Hepatocyte (in vitro differentiated cells): Measurements from ENCODE around the gene TOX4. TPM values are rescaled to one million over a fixed set of nuclear protein-coding genes. Genes with fewer than 3 reads are reported as not detected.
A peak's percentile ranks its signal among the peaks of the same experiment; 100 is the strongest.

Experiments used
- DNase-seq: peaks from one replicate; pipeline ENCODE4 v3.0.0-alpha.2; 2016; ENCODE audit warnings: low spot score
- H2AFZ ChIP-seq: fragments of 200-600 bp; sonication (generic); 2 replicates; pipeline ENCODE4 v1.6.0; 2016; ENCODE audit warnings: antibody characterized with exemption, mild to moderate bottlenecking
- H3K27ac ChIP-seq: fragments of 200-600 bp; sonication (generic); 2 replicates; pipeline ENCODE4 v1.5.1; 2016; ENCODE audit warnings: mild to moderate bottlenecking
- H3K27me3 ChIP-seq: fragments of 200-600 bp; sonication (generic); 2 replicates; pipeline ENCODE4 v1.6.1; 2016
- H3K36me3 ChIP-seq: fragments of 200-600 bp; sonication (generic); replicated peaks from 2 replicates; pipeline ENCODE4 v1.5.1; 2016; ENCODE audit warnings: low read depth; ENCODE audit not compliant: insufficient read depth
- H3K4me1 ChIP-seq: fragments of 200-600 bp; sonication (generic); 2 replicates; pipeline ENCODE4 v1.5.1; 2016; ENCODE audit warnings: mild to moderate bottlenecking, moderate library complexity; ENCODE audit not compliant: insufficient read depth
- H3K4me2 ChIP-seq: fragments of 200-600 bp; sonication (generic); 2 replicates; pipeline ENCODE4 v1.6.0; 2016
- H3K4me3 ChIP-seq: fragments of 200-600 bp; sonication (generic); 2 replicates; pipeline ENCODE4 v1.5.1; 2016; ENCODE audit warnings: mild to moderate bottlenecking
- H3K79me2 ChIP-seq: fragments of 200-600 bp; sonication (generic); 2 replicates; pipeline ENCODE4 v1.6.0; 2017; ENCODE audit warnings: mild to moderate bottlenecking
- H3K9me2 ChIP-seq: fragments of 200-600 bp; sonication (generic); replicated peaks from 2 replicates; pipeline ENCODE4 v1.6.0; 2017; ENCODE audit warnings: mild to moderate bottlenecking; ENCODE audit not compliant: insufficient read depth
- H3K9me3 ChIP-seq: fragments of 200-600 bp; sonication (generic); 2 replicates; pipeline ENCODE4 v1.5.1; 2016; ENCODE audit warnings: low read depth, mild to moderate bottlenecking
- H4K20me1 ChIP-seq: fragments of 200-600 bp; sonication (generic); 2 replicates; pipeline ENCODE4 v1.6.0; 2016; ENCODE audit warnings: mild to moderate bottlenecking; ENCODE audit not compliant: insufficient read depth, poor library complexity, severe bottlenecking
- EZH2 ChIP-seq: fragments of 200-600 bp; sonication (generic); IDR thresholded peaks from 2 replicates; pipeline ENCODE4 v1.6.1; 2016; ENCODE audit warnings: antibody characterized with exemption, mild to moderate bottlenecking, borderline replicate concordance
- EZH2phosphoT487 ChIP-seq: fragments of 200-600 bp; sonication (generic); IDR thresholded peaks from one replicate; pipeline ENCODE4 v1.6.1; 2018; ENCODE audit warnings: antibody characterized with exemption, mild to moderate bottlenecking, low read depth, moderate library complexity; ENCODE audit not compliant: unreplicated experiment, severe bottlenecking
- WGBS: methylation state at CpG from one replicate; pipeline ENCODE4 v1.1.6; 2016; ENCODE audit warnings: low lambda C conversion rate; ENCODE audit errors: missing lambda C conversion rate; 5-methylcytosine and 5-hydroxymethylcytosine counted together
- polyA plus RNA-seq: library from polyadenylated mRNA; unstranded; fragments of >200 nt; fragmentation: Nextera tagmentation; extraction: Ambion mirVana; gene quantifications from 2 replicates; pipeline ENCODE4 v1.2.1, GENCODE V29; 2016
- total RNA-seq: library from RNA; depleted of rRNA; stranded (reverse); fragments of >200 nt; gene quantifications from 2 replicates; pipeline ENCODE4 v1.2.3, GENCODE V29; 2014
- TF ChIP-seq, protein P1 (sequence below): fragments of 200-600 bp; sonication (generic); IDR thresholded peaks from 2 replicates; pipeline ENCODE4 v1.5.1; 2016; ENCODE audit warnings: antibody characterized with exemption, mild to moderate bottlenecking; ENCODE audit not compliant: poor library complexity

TOX4 gene
- total and polyA plus RNA-seq, 2 experiments from 2014 or later, result 42.5 to 55.5 TPM

GRCh38 chr14:21486640-21487087 is 9.7 kb downstream of the TOX4 start:
- no peak for DNase-seq
- Histone ChIP-seq H3K27me3 (no peaks in the 10 kb centered on the region), H3K4me2 (no peak overlapping the region), H3K79me2 (peaks cover 22% of the 10 kb centered on the region), H4K20me1 (peaks cover under 1% of the 10 kb centered on the region), H3K9me2 (no peaks in the 10 kb centered on the region), H3K4me1 (no peaks in the 10 kb centered on the region), H3K9me3 (no peaks in the 10 kb centered on the region), H3K27ac (no peak overlapping the region), H3K36me3 (no peaks in the 10 kb centered on the region), H2AFZ (no peak overlapping the region), H3K4me3 (no peak overlapping the region)
- TF ChIP-seq, protein P1, sequence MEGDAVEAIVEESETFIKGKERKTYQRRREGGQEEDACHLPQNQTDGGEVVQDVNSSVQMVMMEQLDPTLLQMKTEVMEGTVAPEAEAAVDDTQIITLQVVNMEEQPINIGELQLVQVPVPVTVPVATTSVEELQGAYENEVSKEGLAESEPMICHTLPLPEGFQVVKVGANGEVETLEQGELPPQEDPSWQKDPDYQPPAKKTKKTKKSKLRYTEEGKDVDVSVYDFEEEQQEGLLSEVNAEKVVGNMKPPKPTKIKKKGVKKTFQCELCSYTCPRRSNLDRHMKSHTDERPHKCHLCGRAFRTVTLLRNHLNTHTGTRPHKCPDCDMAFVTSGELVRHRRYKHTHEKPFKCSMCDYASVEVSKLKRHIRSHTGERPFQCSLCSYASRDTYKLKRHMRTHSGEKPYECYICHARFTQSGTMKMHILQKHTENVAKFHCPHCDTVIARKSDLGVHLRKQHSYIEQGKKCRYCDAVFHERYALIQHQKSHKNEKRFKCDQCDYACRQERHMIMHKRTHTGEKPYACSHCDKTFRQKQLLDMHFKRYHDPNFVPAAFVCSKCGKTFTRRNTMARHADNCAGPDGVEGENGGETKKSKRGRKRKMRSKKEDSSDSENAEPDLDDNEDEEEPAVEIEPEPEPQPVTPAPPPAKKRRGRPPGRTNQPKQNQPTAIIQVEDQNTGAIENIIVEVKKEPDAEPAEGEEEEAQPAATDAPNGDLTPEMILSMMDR, result no peak
- TF ChIP-seq EZH2 (no peak), EZH2phosphoT487 (no peak)
- WGBS, result 91% methylated on average over 1 of the region's 1 CpG

DNA sequence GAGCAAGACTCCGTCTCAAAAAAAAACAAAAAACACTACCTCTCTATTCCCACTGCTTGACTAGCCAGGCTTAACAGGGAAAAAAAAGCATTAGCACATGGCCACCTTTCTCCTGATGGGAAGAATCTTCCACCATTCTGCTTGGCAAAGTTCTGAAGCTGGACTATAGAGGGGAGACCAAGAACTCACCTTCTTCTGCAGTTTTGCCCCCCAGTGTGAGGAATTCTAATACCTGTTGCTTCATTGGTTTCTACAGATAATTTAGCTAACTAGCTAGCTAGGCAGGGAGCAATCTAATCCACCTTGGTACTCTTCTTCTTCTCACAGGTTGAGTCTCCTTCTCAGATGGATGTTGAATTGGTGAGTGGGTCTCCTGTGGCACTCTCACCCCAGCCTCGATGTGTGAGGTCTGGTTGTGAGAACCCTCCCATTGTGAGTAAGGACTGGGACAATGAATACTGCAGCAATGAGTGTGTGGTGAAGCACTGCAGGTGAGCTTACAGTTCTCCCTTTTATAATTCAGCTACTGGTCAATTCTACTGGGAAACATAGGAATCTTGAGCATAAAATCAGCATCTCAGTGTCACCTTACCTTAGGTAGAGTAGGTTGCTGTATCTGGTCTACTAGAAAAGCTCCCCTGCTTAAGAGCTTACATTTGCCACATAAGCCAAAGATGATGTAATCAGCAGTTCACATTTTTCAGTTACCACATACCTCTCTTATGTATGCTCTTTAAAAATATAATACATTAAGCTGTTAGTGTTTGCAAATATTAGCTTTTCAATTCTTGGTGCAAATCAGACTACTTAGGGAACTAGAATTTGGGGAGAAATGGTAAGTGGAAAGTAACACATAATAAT is 18.1 kb downstream of the TOX4 start:
- Histone ChIP-seq H3K4me3 (no peak overlapping the region), H3K27me3 (no peaks in the 10 kb centered on the region), H3K4me1 (no peaks in the 10 kb centered on the region), H3K9me2 (no peaks in the 10 kb centered on the region), H3K79me2 (no peaks in the 10 kb centered on the region), H4K20me1 (no peaks in the 10 kb centered on the region), H3K9me3 (no peaks in the 10 kb centered on the region), H3K4me2 (no peak overlapping the region), H2AFZ (no peak overlapping the region), H3K36me3 (no peaks in the 10 kb centered on the region), H3K27ac (peak overlapping the region; percentile 16)
- 95% methylated on average over 1 of the region's 2 CpGs for WGBS
- no peak for TF ChIP-seq EZH2phosphoT487
- TF ChIP-seq EZH2, result no peak
- TF ChIP-seq, protein P1, result no peak
- no peak for DNase-seq

DNA sequence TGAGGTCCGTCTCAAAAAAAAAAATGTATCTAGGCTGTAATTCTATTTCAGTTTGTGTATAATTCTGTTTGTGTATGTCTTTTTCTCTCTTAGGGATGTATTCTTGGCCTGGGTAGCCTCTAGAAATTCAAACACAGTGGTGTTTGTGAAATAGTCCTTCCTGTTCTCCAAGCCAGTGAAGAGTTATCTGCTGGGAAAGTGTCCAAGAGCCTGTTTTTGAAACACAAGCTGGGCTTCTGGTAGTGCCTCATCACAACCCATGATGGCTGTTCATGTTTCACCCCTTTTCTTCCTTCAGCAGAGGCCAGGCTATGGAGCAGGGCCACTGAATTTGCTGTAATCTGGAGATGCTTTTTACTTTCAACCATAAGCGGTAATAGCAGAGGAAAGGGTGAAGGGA is 19.5 kb downstream of the TOX4 start:
- Histone ChIP-seq H3K27me3 (no peaks in the 10 kb centered on the region), H3K9me2 (no peaks in the 10 kb centered on the region), H3K9me3 (no peaks in the 10 kb centered on the region), H3K4me3 (no peak overlapping the region), H3K4me2 (no peak overlapping the region), H3K36me3 (no peaks in the 10 kb centered on the region), H3K27ac (no peak overlapping the region), H3K4me1 (no peaks in the 10 kb centered on the region), H2AFZ (no peak overlapping the region), H3K79me2 (no peaks in the 10 kb centered on the region), H4K20me1 (no peaks in the 10 kb centered on the region)
- DNase-seq, result no peak
- WGBS, result 91% methylated on average over 2 of the region's 2 CpGs
- TF ChIP-seq EZH2phosphoT487 (no peak), EZH2 (no peak)
- TF ChIP-seq, protein P1, result no peak
